Breast epithelium (tissue), 3 donors: ENCODE data around the gene DISP3.

Experiments
- POLR2A ChIP-seq: fragments of 450-650 bp; IDR thresholded peaks from one replicate; pipeline ENCODE4 v1.6.1; 2016; ENCODE audit warnings: antibody characterized with exemption, mild to moderate bottlenecking, moderate library complexity
- POLR2AphosphoS5 ChIP-seq, 3 donors: sonication (generic); formaldehyde crosslinking; IDR thresholded peaks; one replicate each; pipeline ENCODE4 v1.6.1; 2017; ENCODE audit warnings: antibody characterized with exemption in 3 of 3
- TF ChIP-seq, protein P1 (sequence below), 3 donors: fragments of 450-650 bp; IDR thresholded peaks; one replicate each; pipeline ENCODE4 v1.5.1; 2016 to 2017; ENCODE audit warnings: antibody characterized with exemption in 3 of 3, mild to moderate bottlenecking in 3 of 3, moderate library complexity in 3 of 3

DNA sequence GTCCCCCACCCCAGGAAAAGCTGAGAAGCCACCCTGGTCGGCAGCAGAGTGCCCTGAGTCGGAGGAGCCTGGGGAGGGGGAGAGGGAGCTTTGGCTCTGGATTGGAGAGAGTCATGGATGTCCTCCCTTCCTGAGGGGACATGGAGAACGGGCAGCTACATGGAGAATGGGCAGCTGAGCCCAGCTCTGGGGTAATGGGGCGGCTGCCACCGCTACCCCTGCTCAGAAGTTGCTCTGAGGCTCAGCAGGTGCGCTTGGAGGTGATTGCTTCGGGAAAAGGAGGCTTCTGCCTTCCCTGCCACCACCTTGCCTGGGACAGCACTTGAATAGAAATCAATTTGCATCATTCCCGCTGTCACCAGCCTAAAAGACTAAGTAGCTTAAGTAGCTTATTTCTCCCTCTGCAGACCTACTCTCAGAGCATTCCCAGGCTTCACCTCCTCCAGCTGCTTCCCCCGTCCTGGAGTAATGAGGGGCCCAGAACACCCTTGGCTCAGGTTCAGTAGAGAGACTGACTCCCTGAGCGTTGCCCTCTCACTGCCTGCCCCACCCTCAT, 8.3 kb downstream of the DISP3 start:
- TF ChIP-seq, protein P1, sequence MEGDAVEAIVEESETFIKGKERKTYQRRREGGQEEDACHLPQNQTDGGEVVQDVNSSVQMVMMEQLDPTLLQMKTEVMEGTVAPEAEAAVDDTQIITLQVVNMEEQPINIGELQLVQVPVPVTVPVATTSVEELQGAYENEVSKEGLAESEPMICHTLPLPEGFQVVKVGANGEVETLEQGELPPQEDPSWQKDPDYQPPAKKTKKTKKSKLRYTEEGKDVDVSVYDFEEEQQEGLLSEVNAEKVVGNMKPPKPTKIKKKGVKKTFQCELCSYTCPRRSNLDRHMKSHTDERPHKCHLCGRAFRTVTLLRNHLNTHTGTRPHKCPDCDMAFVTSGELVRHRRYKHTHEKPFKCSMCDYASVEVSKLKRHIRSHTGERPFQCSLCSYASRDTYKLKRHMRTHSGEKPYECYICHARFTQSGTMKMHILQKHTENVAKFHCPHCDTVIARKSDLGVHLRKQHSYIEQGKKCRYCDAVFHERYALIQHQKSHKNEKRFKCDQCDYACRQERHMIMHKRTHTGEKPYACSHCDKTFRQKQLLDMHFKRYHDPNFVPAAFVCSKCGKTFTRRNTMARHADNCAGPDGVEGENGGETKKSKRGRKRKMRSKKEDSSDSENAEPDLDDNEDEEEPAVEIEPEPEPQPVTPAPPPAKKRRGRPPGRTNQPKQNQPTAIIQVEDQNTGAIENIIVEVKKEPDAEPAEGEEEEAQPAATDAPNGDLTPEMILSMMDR (IDR thresholded peaks at IDR 0.05): no peak
- TF ChIP-seq POLR2A (no peak), POLR2AphosphoS5 (IDR thresholded peaks at IDR 0.05) (no peak)
